ENCODE data around the gene ADGRL3. TPM values are rescaled to one million over a fixed set of nuclear protein-coding genes. Genes with fewer than 3 reads are reported as not detected.

ADGRL3 gene
- total RNA-seq, 4 donors from 2014 or later, result 2.2 to 10.0 (median 4.6) TPM

- TF ChIP-seq POLR2AphosphoS5 (IDR thresholded peaks at IDR 0.05), result no peak
- 62 to 69% methylated on average over 6 of the region's 6 CpGs for WGBS, 2 donors (ENCODE audit: low coverage in 1 of 2)
- Histone ChIP-seq H3K4me3 (no peak overlapping the region), H3K9me3 (no peaks in the 10 kb centered on the region), H3K36me3 (no peaks in the 10 kb centered on the region), H3K27me3 (no peaks in the 10 kb centered on the region), H3K27ac (no peak overlapping the region), H3K4me1 (no peaks in the 10 kb centered on the region)
- DNase-seq, result peak; percentile 12
- in situ Hi-C loops (cut with MboI; ENCODE audit: low pct_ligation_motif_present in 1 of 4, low pct_unique_long_range_greater_than_20kb in 1 of 4, low sequenced_read_pairs in 3 of 4), result no loop called here
- intact Hi-C loops (cut with DNase I; ENCODE audit: low total_unique reads), result loop anchor here (5.0 kb wide), 1 partner anchor 1547 kb away; no protein-coding TSS in a partner anchor
Measured at GRCh38 chr4:61994036-61994435, 793.9 kb downstream of the ADGRL3 start.

DNA sequence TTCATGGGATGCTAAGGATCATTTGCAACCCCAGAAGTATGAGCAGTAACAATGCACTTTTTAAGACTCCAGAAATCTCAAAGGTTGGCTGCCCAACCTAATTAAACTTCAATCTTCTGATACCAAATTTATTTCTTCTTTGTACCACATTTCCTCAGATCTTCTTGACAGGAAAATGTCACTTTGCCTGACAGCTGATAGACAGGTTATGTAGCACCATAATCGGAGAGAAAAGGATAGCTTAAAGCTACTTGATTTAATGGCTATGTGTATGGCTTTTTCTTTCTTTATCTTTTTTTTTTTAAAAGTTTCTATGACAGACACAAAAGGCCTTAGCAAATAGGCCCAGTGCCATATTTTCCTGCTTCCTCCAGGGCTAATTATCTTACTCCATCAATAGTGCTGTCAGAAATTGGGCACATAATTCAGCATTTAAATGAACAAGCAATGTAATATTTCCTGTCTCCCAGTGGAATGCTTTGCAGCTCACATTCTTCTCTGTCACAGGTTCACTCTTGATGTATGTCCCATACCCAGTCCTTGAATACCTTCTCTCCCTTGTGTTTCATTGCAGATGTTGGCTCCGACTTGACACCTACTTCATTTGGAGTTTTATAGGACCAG, 795.7 kb downstream of the ADGRL3 start:
- intact Hi-C loops (cut with DNase I; ENCODE audit: low total_unique reads), result no loop called here
- H3K4me1 ChIP-seq, result no peaks in the 10 kb centered on the region
- no peak overlapping the region for H3K4me3 ChIP-seq
- 78 to 81% methylated on average over 2 of the region's 2 CpGs for WGBS, 2 donors (ENCODE audit: low coverage in 1 of 2)
- in situ Hi-C loops (cut with MboI; ENCODE audit: low pct_ligation_motif_present in 1 of 4, low pct_unique_long_range_greater_than_20kb in 1 of 4, low sequenced_read_pairs in 3 of 4), result no loop called here
- DNase-seq, result no peak
- no peak for TF ChIP-seq EP300 (IDR thresholded peaks at IDR 0.05; ENCODE audit: low read depth)
- no peak for TF ChIP-seq POLR2A (IDR thresholded peaks at IDR 0.05)
- no peak for TF ChIP-seq CTCF (IDR thresholded peaks at IDR 0.05)
- TF ChIP-seq POLR2AphosphoS5 (IDR thresholded peaks at IDR 0.05), result no peak
- H3K27me3 ChIP-seq, result no peaks in the 10 kb centered on the region
- H3K27ac ChIP-seq, result no peak overlapping the region
- no peaks in the 10 kb centered on the region for H3K36me3 ChIP-seq
- H3K9me3 ChIP-seq, result no peaks in the 10 kb centered on the region

DNA sequence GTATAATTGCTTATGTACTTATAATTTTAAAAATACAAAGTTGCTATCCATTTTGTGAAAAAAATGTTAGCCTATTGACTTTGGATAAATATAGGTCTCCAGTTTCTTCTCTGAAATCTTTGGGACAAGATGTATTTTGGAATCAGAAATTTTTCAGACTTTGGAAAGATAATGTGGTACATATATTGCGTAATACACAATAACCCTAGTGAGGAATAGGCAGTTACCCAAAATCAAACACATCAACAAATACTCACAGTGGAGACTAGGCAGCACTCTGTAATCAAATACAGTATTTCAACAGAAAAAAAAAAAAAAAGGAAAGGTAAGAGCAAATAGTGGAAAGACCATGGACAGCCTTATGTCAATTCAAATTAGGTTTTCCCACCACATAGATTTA, 796.8 kb downstream of the ADGRL3 start:
- Histone ChIP-seq H3K36me3 (no peaks in the 10 kb centered on the region), H3K27ac (no peak overlapping the region), H3K4me1 (no peaks in the 10 kb centered on the region), H3K27me3 (no peaks in the 10 kb centered on the region), H3K4me3 (no peak overlapping the region), H3K9me3 (no peaks in the 10 kb centered on the region)
- TF ChIP-seq POLR2A (IDR thresholded peaks at IDR 0.05) (no peak), CTCF (IDR thresholded peaks at IDR 0.05) (no peak), EP300 (IDR thresholded peaks at IDR 0.05; ENCODE audit: low read depth) (no peak)
- in situ Hi-C loops (cut with MboI; ENCODE audit: low pct_ligation_motif_present in 1 of 4, low pct_unique_long_range_greater_than_20kb in 1 of 4, low sequenced_read_pairs in 3 of 4), result no loop called here
- WGBS, 2 donors (ENCODE audit: low coverage in 1 of 2), result 67 to 97% methylated on average over 1 of the region's 1 CpG
- DNase-seq, result no peak
- intact Hi-C loops (cut with DNase I; ENCODE audit: low total_unique reads), result no loop called here

GRCh38 chr4:61997831-61998230, 797.7 kb downstream of the ADGRL3 start:
- no peaks in the 10 kb centered on the region for H3K27me3 ChIP-seq
- H3K9me3 ChIP-seq, result no peaks in the 10 kb centered on the region
- no peaks in the 10 kb centered on the region for H3K36me3 ChIP-seq
- DNase-seq, result no peak
- in situ Hi-C loops (cut with MboI; ENCODE audit: low pct_ligation_motif_present in 1 of 4, low pct_unique_long_range_greater_than_20kb in 1 of 4, low sequenced_read_pairs in 3 of 4) (no loop called here), intact Hi-C loops (cut with DNase I; ENCODE audit: low total_unique reads) (no loop called here)
- H3K27ac ChIP-seq, result no peak overlapping the region
- 68 to 89% methylated on average over 2 of the region's 2 CpGs for WGBS, 2 donors (ENCODE audit: low coverage in 1 of 2)
- H3K4me1 ChIP-seq, result no peaks in the 10 kb centered on the region
- no peak overlapping the region for H3K4me3 ChIP-seq
- TF ChIP-seq POLR2A (IDR thresholded peaks at IDR 0.05), result no peak
- no peak for TF ChIP-seq POLR2AphosphoS5 (IDR thresholded peaks at IDR 0.05)
- no peak for TF ChIP-seq CTCF (IDR thresholded peaks at IDR 0.05)
- no peak for TF ChIP-seq EP300 (IDR thresholded peaks at IDR 0.05; ENCODE audit: low read depth)

DNA sequence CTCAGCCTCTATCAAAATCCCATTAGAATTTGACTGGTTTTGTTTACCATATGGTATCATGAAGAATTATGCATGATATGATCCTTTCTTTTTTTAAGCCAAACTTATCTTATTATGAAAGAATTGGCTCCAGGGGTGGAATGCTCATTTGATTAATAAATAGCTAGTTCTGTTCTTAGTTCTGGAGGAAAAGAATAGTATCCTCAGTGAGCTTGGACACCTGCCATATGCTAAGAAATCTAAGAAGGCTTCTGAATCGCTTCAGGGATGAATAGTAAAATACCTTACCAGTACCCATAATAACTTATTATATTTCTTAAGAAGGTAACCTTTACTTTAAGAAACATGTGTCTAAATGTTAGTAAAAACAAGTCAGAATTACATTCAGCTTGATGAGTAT, 803.6 kb downstream of the ADGRL3 start:
- H3K27me3 ChIP-seq, result no peaks in the 10 kb centered on the region

More for the DNA sequence above, 803.6 kb downstream of the ADGRL3 start:
- H3K9me3 ChIP-seq, result no peaks in the 10 kb centered on the region
- in situ Hi-C loops (cut with MboI; ENCODE audit: low pct_ligation_motif_present in 1 of 4, low pct_unique_long_range_greater_than_20kb in 1 of 4, low sequenced_read_pairs in 3 of 4) (no loop called here), intact Hi-C loops (cut with DNase I; ENCODE audit: low total_unique reads) (no loop called here)
- no peaks in the 10 kb centered on the region for H3K4me1 ChIP-seq
- TF ChIP-seq POLR2A (IDR thresholded peaks at IDR 0.05), result no peak
- TF ChIP-seq EP300 (IDR thresholded peaks at IDR 0.05; ENCODE audit: low read depth), result no peak
- TF ChIP-seq CTCF (IDR thresholded peaks at IDR 0.05), result no peak
- TF ChIP-seq POLR2AphosphoS5 (IDR thresholded peaks at IDR 0.05), result no peak
- H3K36me3 ChIP-seq, result no peaks in the 10 kb centered on the region
- DNase-seq, result no peak
- WGBS, 2 donors (ENCODE audit: low coverage in 1 of 2), result 50 to 74% methylated on average over 1 of the region's 1 CpG
- H3K4me3 ChIP-seq, result no peak overlapping the region
- no peak overlapping the region for H3K27ac ChIP-seq

All from transverse colon (tissue), 4 donors.